GM19238 (cell line): Measurements from ENCODE around the gene HIF1AN.

Experiments
- DNase-seq: peaks from one replicate; pipeline ENCODE4 v3.0.0; 2011; ENCODE audit warnings: low spot score; ENCODE audit not compliant: insufficient read length

HIF1AN gene

DNA sequence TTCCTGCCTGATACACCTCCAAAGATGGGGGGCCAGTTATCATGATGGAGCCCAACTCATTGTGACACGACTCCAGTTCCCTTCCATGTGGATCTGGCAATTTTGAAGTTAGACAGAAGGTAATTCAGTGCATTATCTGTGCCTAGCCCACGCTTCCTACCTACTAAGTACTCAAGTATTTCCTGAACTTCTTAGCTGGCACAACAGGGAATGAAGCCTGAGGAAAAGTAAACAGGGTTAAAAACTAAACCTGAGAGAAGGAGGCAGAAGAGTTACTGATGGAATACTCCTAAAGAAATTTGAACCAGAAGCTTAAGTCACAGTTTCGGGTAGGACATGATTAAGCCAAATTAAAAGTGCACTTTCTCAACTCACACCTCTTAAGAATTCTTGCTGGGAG lies 14.9 kb upstream of the HIF1AN start:
- no peak for DNase-seq

DNA sequence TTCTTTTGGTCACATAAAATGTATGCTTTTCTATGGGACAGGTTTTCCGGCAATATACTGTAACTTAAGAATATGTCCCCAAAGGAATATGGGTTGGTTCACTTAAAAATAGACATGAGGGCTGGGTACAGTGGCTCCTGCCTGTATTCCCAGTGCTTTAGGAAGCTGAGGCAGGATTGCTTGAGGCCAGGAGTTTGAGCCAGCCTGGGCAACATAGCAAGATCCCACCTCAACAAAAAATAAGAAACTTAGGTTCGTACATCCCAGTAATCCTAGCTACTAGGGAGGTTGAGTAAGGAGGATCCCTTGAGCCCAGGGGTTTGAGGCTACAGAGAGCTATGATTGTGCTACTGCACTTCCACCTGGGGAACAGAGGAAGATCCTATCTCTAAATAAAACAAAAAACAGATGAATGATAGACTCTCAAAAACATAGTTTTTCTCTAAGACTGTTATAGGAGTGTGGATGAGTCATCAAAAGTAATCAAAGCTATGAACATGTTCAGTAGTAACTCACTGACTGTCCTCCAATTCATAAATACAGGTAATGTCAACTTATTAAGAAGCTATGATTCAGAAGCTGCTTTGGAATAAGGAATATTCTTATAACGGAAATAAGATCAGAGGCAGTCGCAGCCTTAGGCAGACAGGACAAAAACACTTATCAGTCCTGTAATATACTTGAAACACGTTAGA lies 13.5 kb upstream of the HIF1AN start:
- DNase-seq, result no peak

- DNase-seq, result no peak
Measured at GRCh38 chr10:100522945-100523344, 12.8 kb upstream of the HIF1AN start.

- no peak for DNase-seq
Measured at GRCh38 chr10:100524206-100524605, 11.5 kb upstream of the HIF1AN start.

- no peak for DNase-seq
Measured at GRCh38 chr10:100524638-100525037, 11.1 kb upstream of the HIF1AN start.

DNA sequence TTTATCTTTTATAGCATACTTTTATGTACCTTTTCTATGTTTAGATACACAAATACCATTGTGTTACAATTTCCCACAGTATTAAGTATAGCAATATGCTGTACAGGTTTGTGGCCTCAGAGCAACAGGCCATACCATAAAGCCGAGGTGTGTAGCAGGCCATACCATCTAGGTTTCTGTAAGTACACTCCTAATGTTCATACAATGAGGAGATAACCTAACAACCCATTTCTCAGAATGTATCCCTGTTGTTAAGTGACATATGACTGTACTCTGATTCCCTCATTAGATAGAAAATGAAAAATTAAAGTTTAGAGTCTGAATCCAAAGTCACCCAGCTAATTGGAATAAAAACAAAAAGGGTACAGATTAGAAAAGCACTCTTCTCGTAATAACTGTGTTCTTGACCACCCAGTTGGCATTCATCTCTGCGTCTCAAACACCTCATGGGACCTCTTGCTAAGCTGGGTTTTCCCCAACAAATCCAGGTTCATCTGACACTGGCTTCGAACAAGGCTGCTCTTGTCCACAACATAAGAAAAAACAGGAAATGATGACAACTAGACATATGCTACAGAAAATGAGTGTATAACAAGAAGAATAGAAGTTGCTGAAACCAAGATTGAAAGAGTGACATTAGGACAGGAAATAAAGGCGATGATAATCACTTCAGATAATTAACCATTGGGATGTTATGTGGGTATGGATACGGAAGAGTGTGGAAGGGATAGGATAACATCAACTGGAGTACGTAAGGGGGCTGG lies 7.4 kb upstream of the HIF1AN start:
- DNase-seq, result no peak

- DNase-seq, result no peak
Measured at GRCh38 chr10:100528921-100529474, 6.7 kb upstream of the HIF1AN start.

GRCh38 chr10:100529475-100530298 lies 6.1 kb upstream of the HIF1AN start, which contains the start of gene NDUFB8:
NDUFB8 (minus strand) TSS chr10:100529871; CDS start chr10:100529851, 20 bp downstream.
- DNase-seq, result peak; percentile 73

GRCh38 chr10:100531761-100532160 lies 4.0 kb upstream of the HIF1AN start:
- no peak for DNase-seq

DNA sequence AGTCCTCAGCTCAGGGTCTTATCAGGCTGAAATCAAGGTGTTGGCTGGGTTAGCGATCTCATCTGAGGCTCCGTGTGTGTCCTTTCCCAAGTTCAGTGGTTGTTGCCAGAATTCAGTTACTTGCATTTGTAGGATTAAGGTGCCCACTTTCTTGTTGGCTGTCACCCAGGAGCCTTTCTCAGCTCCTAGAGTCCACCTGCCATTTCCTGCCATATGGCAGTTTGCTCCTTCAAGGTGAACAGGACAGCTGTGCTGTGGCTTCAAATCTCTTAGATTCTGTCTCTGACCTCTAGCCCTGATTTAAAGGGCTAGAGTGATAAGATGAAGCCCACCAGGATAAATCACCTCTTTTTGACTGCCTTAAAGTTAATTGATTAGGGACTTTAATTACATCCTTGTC lies 1.0 kb upstream of the HIF1AN start:
- no peak for DNase-seq

- no peak for DNase-seq
Measured at GRCh38 chr10:100535338-100535714, 417 bp upstream of the HIF1AN start.

DNA sequence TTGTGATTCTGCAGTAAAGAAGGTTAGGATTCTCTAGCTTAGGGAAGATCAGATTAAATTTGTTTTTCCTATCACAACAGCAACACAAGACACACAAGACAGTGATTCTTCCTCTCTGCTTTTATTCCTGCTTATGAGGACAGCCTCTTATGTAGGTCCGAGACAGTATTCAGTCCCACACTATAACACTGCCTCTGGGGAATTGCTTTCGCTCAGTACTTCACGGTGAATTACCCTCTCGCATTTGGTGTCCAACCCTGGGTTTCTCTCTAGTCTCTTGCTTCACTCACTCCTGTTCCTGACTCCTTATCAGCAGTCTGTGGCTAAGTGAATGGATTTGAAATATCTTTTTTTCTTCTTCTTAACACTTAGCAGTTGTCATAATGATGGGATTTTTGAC lies 1.7 kb downstream of the HIF1AN start:
- no peak for DNase-seq

- DNase-seq, result no peak
Measured at GRCh38 chr10:100544950-100545349, 9.2 kb downstream of the HIF1AN start.

- no peak for DNase-seq
Measured at GRCh38 chr10:100551196-100551595, 15.5 kb downstream of the HIF1AN start.

DNA sequence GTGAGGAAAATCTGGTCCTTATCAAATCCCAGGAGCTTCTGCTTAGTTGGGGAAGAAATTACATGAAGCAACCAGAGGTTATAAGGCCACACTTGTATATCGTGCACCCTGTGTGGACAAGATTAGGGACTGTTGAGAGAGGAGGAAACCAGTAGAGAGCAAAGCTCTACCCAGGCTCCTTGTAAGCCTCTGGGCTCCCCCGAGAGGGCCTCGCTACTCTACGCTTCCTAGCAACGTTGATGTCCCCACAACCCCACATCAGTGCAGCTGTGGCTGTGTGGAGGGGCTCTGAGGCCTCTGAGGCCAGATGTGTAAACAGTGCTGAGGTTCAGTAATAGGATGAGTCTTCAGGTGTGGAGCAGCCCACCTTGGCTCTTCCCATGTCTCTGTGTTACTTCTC lies 16.0 kb downstream of the HIF1AN start:
- no peak for DNase-seq

- no peak for DNase-seq
Measured at GRCh38 chr10:100553929-100554328, 18.2 kb downstream of the HIF1AN start.

DNA sequence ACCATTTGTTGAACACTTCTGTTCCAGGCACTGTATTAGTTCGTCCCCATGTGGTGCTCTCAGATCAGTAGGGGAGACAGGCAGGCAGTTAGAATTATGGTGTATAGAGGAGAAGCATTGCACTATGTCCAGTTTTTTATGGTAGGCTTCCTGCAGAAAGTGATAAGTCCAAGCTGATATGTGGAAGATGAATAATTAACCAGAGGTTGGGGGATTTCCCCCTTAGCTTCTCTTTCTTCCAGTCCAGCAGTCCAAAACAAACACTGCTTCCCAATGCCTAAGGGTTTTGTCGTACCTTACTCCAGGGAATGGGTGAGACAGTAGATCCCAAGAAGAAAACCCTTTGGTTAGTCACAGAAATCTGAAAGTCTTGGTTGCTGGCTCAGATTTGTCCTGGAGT lies 19.2 kb downstream of the HIF1AN start:
- no peak for DNase-seq

DNA sequence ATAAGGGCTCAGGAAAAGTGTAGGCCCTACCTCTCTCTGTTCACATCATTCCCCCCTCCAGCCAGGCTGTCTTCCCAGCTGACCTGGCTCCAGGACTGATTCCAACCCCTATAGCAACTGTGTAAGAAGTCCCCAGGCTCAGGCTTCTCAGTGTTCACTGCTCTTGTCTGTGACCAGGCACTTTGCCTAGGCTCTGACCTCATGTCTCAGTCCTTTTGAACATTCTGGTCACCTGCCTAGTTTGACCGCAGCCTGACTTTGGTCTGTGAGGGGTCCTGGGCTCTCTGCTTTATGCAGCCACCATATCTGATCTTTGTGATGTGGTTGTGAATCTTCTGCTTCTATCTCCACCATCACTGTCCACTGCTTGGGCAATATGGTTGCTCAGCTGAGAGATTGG lies 24.5 kb downstream of the HIF1AN start:
- no peak for DNase-seq

DNA sequence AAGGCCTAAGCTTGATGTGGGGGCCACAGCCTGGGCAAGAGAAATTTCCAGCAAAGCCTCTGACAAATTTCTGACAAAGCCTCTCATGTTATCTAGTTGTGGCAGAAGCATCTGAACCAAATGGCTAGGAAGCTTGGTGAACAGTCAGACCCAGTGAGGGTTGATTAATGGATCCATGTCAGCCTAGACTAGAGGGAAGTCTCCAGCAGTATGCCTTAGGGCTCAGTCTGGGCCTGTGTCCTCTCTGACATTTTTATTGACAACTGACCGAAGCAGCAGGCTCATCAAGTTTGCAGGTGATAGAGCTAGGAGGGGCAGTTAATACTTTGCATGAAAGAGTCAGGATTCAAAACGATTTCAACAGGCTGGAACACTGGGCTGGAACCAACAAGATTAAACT lies 25.3 kb downstream of the HIF1AN start:
- DNase-seq, result no peak

DNA sequence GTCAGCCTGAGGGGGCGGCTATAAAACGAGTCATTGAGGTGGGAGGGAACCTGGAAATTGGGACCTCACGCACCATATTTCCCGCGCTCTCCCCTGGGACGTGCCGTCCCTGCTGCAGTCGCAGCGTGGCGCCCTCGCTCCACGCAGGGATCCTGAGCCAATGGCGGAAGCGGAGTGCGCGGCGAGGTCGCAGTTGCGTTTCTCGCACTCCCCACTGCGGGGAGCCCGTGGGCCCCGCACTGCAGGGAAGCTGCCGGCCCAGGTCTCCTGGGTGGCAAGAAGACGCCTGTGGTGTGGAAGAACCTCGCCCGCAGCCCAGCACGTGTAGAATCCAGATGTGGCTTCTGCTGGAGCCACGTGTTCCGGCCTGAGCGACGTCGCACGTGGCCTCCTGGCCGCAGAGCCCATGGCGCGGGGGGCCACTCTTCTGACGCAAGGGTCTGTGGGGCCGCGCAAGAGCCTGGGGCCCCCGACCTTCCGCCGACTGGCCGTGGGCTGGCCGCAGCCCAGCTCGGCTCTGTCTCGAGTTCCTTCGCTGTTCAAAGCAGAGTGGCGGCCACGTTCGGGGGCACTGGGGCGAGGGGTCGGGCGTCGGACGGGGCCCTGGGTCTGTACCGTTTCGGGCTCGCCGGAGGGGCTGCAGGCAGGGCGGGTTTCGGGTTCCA lies 26.4 kb downstream of the HIF1AN start:
- peak; percentile 80 for DNase-seq
